Cardiac muscle cell (in vitro differentiated cells and primary cell): ENCODE results near the gene FPR1. TPM values are rescaled to one million over a fixed set of nuclear protein-coding genes. Genes with fewer than 3 reads are reported as not detected.
A peak's percentile ranks its signal among the peaks of the same experiment; 100 is the strongest.
"Not testable (repeated sequence)": the region's sequence is repeated elsewhere in the genome, so short reads cannot be mapped to it uniquely, and the experiment has no call there.

Source experiments
- DNase-seq, 2 donors: peaks; one replicate each; pipeline versions ENCODE4 v3.0.0 to v3.0.0-alpha.2; 2010 to 2017; ENCODE audit warnings: low read depth in 1 of 2, low spot score in 1 of 2
- H3K27ac ChIP-seq: fragments of 200-600 bp; sonication (generic); 2 replicates; pipeline ENCODE4 v1.5.1; 2016
- H3K27me3 ChIP-seq: fragments of 200-600 bp; sonication (generic); 2 replicates; pipeline ENCODE4 v1.6.0; 2016; ENCODE audit warnings: control low read depth
- H3K36me3 ChIP-seq: fragments of 200-600 bp; sonication (generic); 2 replicates; pipeline ENCODE4 v1.5.1; 2016; ENCODE audit warnings: control low read depth
- H3K4me1 ChIP-seq: fragments of 200-600 bp; sonication (generic); 2 replicates; pipeline ENCODE4 v1.8.1; 2017; ENCODE audit warnings: low read depth, mild to moderate bottlenecking, mixed run types
- H3K4me3 ChIP-seq: fragments of 200-600 bp; sonication (generic); 2 replicates; pipeline ENCODE4 v1.5.1; 2016; ENCODE audit warnings: mild to moderate bottlenecking
- H3K9me3 ChIP-seq: fragments of 200-600 bp; sonication (generic); 2 replicates; pipeline ENCODE4 v1.5.1; 2017; ENCODE audit warnings: low read depth, mild to moderate bottlenecking, control low read depth
- polyA plus RNA-seq: library from polyadenylated mRNA; unstranded; fragments of >200 nt; fragmentation: Nextera tagmentation; extraction: Ambion mirVana; gene quantifications from 2 replicates; pipeline ENCODE4 v1.2.1, GENCODE V29; 2016
- total RNA-seq: library from RNA; depleted of rRNA; stranded (reverse); fragments of >200 nt; gene quantifications from 2 replicates; pipeline ENCODE4 v1.2.3, GENCODE V29; 2016
- TF ChIP-seq, protein P1 (sequence below): IDR thresholded peaks from 2 replicates; pipeline ENCODE4 v1.5.1; 2012; ENCODE audit warnings: low read depth, mild to moderate bottlenecking, low read length

Gene FPR1
- total and polyA plus RNA-seq, 2 experiments from 2014 or later = not detected

DNA sequence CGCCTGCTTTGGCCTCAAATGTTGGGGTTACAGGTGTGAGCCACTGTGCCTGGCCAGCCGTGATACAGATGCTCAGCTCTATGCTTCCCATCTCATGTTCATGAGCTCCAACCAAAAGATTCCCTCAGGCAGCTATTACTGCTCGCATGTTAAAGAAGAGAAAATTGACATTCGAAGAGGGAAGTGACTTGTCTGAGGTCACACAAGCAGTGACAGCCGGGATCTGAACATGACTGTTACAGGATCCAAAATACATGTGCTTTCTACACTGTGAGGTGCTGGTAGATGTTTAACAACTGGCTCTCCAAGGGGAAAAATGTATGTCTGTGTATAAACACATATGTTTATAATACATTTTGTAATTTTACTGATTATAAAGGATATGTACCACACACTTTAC, 11.3 kb downstream of the FPR1 start:
- Histone ChIP-seq H3K9me3 (no peaks in the 10 kb centered on the region), H3K4me3 (no peak overlapping the region), H3K36me3 (no peaks in the 10 kb centered on the region), H3K27me3 (no peaks in the 10 kb centered on the region), H3K27ac (no peak overlapping the region), H3K4me1 (no peaks in the 10 kb centered on the region)
- TF ChIP-seq, protein P1, sequence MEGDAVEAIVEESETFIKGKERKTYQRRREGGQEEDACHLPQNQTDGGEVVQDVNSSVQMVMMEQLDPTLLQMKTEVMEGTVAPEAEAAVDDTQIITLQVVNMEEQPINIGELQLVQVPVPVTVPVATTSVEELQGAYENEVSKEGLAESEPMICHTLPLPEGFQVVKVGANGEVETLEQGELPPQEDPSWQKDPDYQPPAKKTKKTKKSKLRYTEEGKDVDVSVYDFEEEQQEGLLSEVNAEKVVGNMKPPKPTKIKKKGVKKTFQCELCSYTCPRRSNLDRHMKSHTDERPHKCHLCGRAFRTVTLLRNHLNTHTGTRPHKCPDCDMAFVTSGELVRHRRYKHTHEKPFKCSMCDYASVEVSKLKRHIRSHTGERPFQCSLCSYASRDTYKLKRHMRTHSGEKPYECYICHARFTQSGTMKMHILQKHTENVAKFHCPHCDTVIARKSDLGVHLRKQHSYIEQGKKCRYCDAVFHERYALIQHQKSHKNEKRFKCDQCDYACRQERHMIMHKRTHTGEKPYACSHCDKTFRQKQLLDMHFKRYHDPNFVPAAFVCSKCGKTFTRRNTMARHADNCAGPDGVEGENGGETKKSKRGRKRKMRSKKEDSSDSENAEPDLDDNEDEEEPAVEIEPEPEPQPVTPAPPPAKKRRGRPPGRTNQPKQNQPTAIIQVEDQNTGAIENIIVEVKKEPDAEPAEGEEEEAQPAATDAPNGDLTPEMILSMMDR = no peak
- no peak for DNase-seq

DNA sequence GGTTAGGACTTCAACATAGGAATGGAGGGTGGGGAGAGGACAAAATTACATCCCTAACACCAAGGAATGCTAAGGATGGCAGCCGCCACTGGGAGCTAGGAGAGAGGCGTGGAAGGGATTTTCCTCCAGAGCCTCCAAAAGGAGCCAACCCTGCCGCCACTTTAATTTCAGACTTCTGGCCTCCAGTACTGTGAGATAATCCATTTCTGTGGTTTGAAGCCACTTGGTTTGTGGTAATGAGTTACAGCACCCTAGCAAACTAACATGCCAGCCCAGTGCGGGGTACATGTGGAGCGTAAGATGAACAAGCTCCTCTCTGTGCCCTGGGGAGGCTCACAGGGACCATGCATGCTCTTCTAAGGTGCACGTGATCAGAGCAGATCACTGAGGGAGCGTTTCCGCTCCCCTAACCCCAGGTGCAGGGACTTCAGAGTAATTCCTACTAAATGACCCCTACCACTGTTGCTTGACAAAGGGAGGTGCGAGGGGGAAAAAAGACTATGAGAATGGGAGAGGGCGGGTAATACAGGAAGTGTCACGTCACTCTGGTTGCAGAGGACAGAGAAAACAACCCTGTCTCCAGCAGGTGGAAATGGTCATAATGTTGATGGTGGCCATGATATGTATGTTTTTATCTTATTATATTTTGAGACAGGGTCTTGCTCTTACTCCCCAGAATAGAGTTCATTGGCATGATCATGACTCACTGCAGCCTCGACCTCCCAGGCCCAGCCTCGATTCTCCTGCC, 12.0 kb downstream of the FPR1 start:
- no peaks in the 10 kb centered on the region for H3K27me3 ChIP-seq
- H3K9me3 ChIP-seq = no peaks in the 10 kb centered on the region
- DNase-seq = no peak
- no peak overlapping the region for H3K27ac ChIP-seq
- no peak overlapping the region for H3K4me3 ChIP-seq
- H3K4me1 ChIP-seq = no peaks in the 10 kb centered on the region
- TF ChIP-seq, protein P1 = no peak
- no peaks in the 10 kb centered on the region for H3K36me3 ChIP-seq

DNA sequence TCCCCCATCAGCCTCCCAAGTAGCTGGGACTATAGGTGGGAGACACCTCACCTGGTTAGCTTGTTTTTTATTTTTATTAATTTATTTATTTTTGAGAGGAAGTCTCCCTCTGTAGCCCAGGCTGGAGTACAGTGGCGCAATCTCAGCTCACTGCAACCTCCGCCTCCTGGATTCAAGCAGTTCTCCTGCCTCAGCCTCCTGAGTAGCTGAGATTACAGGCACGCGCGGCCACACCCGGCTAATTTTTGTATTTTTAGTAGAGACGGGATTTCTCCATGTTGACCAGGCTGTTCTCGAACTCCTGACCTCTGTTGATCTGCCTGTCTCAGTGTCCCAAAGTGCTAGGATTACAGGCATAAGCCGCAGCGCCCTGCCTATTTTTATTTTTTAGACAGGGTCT, 13.2 kb downstream of the FPR1 start:
- H3K4me3 ChIP-seq, H3K27ac ChIP-seq, DNase-seq, H3K9me3 ChIP-seq, H3K27me3 ChIP-seq, H3K4me1 ChIP-seq, H3K36me3 ChIP-seq: not testable (repeated sequence)

DNA sequence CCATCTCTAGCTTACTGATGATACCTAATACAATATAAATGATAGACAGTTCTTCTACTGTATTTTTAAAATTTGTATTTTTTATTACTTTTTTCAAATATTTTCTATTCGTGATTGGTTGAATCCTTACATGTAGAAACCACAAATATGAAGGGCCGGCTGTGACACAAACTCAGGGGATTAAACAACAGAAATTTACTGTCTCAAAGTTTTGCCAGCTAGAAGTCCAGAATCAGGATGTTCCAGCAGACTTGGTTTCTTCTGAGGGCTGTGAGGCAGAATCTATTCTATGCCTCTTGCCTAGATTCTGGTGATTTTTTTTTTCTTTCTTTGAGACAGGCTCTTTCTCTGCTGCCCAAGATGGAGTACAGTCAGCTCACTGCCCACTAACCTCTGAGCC, 13.8 kb downstream of the FPR1 start:
- H3K4me1 ChIP-seq = no peaks in the 10 kb centered on the region
- no peak overlapping the region for H3K4me3 ChIP-seq
- H3K9me3 ChIP-seq = no peaks in the 10 kb centered on the region
- DNase-seq = no peak
- H3K36me3 ChIP-seq = no peaks in the 10 kb centered on the region
- H3K27me3 ChIP-seq = no peaks in the 10 kb centered on the region
- TF ChIP-seq, protein P1 = no peak
- no peak overlapping the region for H3K27ac ChIP-seq

DNA sequence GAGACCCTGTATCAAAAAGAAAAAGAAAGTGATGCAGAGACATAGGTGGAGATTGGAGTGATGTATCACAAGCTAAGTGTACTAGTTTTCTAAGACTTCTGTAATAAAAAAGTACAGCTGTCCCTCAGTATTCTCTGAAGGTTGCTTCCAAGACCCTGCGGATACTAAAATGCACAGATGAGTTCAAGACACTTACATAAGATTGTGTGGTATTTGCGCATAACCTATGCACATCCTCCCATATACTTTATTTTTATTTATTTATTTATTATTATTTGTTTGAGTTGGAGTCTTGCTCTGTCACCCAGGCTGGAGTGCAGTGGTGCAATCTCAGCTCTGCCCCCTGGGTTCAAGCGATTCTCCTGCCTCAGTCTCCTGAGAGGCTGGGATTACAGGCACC, 14.3 kb downstream of the FPR1 start:
- no peak overlapping the region for H3K4me3 ChIP-seq
- H3K27ac ChIP-seq = no peak overlapping the region
- no peaks in the 10 kb centered on the region for H3K9me3 ChIP-seq
- TF ChIP-seq, protein P1 = no peak
- no peaks in the 10 kb centered on the region for H3K27me3 ChIP-seq
- no peaks in the 10 kb centered on the region for H3K4me1 ChIP-seq
- no peak for DNase-seq
- no peaks in the 10 kb centered on the region for H3K36me3 ChIP-seq

DNA sequence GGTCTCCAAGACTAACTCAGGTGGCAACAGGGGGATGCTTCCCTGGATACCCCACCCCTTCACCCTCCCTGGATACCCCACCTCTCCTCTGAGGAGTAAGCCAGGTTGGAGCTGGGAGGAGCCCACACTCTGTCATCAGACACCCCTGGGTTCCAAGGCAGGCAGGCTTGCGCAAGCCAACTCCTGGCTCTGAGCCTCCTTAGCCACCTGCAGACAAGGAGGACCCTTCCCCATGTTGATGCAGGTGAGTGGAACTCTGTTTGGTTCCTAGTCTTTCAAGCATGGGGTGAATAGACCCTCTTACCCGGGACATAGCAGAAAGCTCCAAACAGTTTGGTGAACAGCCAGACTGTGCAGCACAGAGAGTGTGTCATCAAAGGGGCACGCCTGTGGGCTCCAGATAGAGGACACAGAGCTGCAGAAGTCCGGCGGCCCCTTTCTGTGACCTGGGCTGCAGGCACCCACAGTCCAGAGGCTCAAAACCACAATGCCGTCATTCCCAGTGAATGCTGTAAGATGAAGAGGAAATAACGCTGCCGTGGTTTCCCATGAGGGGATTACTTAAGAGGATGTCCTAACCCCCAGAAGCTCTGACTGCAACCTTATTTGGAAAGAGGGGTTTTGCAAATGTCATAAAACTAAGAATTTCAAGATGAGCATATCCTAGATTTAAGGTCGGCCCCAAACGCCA, 15.8 kb downstream of the FPR1 start:
- DNase-seq = peak in 1 of 2 donors; percentile 97
- no peak overlapping the region for H3K27ac ChIP-seq

More for the DNA sequence above, 15.8 kb downstream of the FPR1 start:
- H3K9me3 ChIP-seq = no peaks in the 10 kb centered on the region
- H3K27me3 ChIP-seq = no peaks in the 10 kb centered on the region
- H3K4me3 ChIP-seq = no peak overlapping the region
- no peaks in the 10 kb centered on the region for H3K36me3 ChIP-seq
- TF ChIP-seq, protein P1 = no peak
- no peaks in the 10 kb centered on the region for H3K4me1 ChIP-seq
